HFF-Myc (cell line): Measurements from ENCODE around the gene RBSN.
A peak's percentile ranks its signal among the peaks of the same experiment; 100 is the strongest.

ENCODE experiments used
- DNase-seq: peaks from one replicate; pipeline ENCODE4 v3.0.0-alpha.2; 2011; ENCODE audit warnings: low read depth; ENCODE audit errors: extremely low read depth
- H3K4me3 ChIP-seq: replicated peaks from 2 replicates; pipeline ENCODE4 v1.5.1; 2011; ENCODE audit warnings: low read depth, mild to moderate bottlenecking, control low read depth, low read length
- CTCF ChIP-seq: IDR thresholded peaks from 2 replicates; pipeline ENCODE4 v1.5.1; 2012; ENCODE audit warnings: mild to moderate bottlenecking, low read depth, low read length, control low read depth; ENCODE audit errors: missing control alignments

Gene RBSN

GRCh38 chr3:15097891-15098290 lies 1.1 kb downstream of the RBSN start:
- peak overlapping the region; percentile 90 for H3K4me3 ChIP-seq
- TF ChIP-seq CTCF = no peak
- no peak for DNase-seq

- no peak overlapping the region for H3K4me3 ChIP-seq
- TF ChIP-seq CTCF = no peak
- DNase-seq = no peak
Measured at GRCh38 chr3:15096046-15096445, 2.9 kb downstream of the RBSN start.

GRCh38 chr3:15094187-15094875 lies 4.6 kb downstream of the RBSN start:
- DNase-seq = no peak
- no peak for TF ChIP-seq CTCF
- H3K4me3 ChIP-seq = no peak overlapping the region

DNA sequence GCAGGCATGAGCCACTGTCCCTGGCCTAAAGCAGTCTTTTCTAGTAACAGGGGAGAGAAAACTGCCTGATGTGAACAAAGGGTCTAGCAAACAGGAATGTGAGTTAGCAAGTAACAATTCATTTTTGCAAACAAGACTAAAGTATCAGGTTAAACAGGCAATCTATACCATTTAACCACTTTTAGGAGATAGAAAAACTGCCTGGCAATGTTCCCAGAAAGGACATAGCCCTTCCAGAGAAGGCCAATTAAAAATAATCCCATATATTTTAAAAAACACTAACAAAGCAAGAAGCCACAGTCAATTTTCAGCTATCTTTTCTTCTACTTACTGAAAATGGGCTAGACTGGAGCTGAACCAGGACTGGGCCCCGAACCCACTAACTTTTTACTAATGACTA lies 6.3 kb downstream of the RBSN start:
- no peak for DNase-seq
- no peak overlapping the region for H3K4me3 ChIP-seq
- no peak for TF ChIP-seq CTCF

DNA sequence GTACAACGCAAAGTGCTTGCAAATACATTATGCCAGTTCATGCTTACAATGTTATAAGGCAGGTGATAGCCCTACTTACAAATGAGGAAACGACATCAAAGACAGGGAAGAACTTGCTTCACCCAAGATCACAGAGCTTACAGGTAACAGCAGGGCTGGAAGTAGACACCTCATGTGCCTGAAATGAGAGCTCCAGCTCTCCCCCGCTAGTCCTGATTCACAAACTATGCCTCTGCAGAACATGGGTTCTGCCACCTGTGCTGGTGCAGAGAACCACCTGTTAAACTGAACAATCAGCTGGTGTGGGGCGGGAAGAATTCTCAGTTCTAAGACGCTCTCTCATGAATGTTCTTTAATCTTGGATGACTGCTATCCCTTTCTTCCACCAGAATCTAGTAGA lies 7.4 kb downstream of the RBSN start:
- DNase-seq = no peak
- no peak for TF ChIP-seq CTCF
- no peak overlapping the region for H3K4me3 ChIP-seq

GRCh38 chr3:15089201-15089600 lies 9.7 kb downstream of the RBSN start:
- no peak overlapping the region for H3K4me3 ChIP-seq
- DNase-seq = no peak
- no peak for TF ChIP-seq CTCF

DNA sequence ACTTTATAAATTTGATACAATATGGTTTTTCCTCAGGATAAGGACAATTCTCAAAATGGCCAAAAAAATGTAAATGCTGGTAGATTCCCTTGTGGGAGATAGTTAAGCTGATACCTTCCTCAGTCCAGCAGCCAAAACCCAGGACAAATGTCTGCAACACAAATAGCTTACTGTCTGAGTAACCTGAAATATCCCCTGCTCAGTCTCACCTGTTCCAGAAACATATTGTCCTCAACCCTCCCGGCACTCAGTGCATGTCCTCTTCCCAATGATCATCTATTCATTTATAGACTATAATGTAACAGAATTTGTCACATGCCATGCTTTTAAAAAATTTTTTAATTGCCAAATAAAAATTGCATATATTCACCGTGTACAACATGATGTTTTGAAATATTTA lies 12.2 kb downstream of the RBSN start:
- H3K4me3 ChIP-seq = no peak overlapping the region
- no peak for DNase-seq
- TF ChIP-seq CTCF = no peak
